ENCODE results near the gene CD37.

DNA sequence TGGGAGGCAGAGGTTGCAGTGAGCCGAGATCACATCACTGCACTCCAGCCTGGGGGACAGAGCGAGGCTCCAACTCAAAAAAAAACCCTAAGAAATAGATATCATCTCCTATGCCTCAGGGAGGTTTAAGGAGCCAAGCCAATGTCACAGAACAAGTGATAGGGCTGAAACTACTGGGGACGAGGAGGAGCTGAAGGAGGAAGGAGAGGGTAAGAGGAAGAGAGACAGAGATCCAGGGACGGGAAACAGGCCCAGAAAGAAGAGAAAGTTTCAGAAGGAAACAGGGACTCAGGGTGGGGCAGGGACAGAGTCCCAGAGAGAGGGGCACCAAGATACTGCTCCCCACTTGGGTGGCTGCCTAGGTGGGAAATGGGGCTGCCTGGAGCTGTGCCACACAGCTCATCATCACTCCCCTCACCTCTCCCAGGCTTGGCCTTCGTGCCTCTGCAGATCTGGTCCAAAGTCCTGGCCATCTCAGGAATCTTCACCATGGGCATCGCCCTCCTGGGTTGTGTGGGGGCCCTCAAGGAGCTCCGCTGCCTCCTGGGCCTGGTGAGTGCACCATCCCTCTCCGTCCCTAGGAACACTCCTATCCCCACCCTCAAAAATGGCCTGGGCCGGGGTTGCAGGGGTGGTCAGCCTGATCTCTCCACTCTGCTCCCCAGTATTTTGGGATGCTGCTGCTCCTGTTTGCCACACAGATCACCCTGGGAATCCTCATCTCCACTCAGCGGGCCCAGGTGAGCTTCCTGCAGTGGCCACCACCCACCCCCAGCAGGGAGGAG is 1.5 kb downstream of the CD37 start:
- TF ChIP-seq, protein P1, sequence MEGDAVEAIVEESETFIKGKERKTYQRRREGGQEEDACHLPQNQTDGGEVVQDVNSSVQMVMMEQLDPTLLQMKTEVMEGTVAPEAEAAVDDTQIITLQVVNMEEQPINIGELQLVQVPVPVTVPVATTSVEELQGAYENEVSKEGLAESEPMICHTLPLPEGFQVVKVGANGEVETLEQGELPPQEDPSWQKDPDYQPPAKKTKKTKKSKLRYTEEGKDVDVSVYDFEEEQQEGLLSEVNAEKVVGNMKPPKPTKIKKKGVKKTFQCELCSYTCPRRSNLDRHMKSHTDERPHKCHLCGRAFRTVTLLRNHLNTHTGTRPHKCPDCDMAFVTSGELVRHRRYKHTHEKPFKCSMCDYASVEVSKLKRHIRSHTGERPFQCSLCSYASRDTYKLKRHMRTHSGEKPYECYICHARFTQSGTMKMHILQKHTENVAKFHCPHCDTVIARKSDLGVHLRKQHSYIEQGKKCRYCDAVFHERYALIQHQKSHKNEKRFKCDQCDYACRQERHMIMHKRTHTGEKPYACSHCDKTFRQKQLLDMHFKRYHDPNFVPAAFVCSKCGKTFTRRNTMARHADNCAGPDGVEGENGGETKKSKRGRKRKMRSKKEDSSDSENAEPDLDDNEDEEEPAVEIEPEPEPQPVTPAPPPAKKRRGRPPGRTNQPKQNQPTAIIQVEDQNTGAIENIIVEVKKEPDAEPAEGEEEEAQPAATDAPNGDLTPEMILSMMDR (IDR thresholded peaks at IDR 0.05) = no peak
- TF ChIP-seq POLR2A (IDR thresholded peaks at IDR 0.05) = no peak
